ENCODE results near the gene STXBP1. TPM values are rescaled to one million over a fixed set of nuclear protein-coding genes. Genes with fewer than 3 reads are reported as not detected.

The STXBP1 gene
- 48.6 and 76.4 TPM in 2 replicates for total RNA-seq (2014; rRNA removed; shearing (Covaris generic))
- 45.8 and 50.4 TPM in 2 replicates for polyA plus RNA-seq (2016; fragmentation: Nextera tagmentation; extraction: Ambion mirVana)
- long read RNA-seq, partial matches to known transcripts, result 3 of 8 reads
- long read RNA-seq, other reads (novel, unspliced or antisense), result 0 of 8 reads

DNA sequence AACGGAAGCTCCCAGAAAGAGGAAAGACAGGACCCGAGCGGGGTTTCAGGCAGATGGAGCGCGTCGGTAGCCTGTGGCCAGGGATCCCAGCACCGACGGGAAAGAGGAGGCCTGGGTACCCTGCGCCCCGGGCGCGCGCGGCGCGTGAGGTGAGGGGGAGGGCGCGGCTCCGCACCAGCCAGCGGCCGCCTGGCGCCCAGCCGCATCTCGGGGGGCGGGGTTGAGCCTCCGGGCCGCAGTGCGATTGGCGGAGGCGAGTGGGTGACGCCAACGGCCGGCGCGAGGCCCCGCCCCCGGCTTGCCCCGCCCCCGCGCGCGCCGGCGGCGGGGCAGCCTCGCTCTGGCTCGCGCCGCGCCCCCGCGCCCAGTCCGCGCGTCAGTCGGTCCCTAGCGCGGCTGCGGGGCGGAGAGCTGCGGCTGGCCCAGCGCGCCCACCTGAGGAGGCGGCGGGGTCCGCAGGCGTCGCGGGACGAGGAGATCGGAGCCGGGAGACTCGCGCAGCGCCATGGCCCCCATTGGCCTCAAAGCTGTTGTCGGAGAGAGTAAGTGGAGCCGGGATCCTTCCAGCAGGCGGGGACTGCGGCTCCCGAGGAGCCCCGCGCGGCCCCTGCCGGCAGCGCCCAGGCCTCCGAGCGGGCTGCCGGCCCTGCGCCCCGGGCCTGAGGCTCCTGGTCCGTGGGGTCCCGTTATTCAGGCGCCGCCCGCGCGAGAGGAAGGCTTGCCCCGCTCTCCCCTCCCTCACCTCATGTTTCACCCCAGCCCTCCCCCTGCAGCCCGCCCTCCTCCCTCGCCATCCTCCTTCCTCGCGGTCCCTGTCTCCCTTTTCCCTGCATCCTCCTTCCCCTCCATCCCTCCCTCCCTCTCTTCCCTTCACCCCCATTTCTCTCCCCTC, at the start of gene STXBP1:
TSS of gene STXBP1 (plus strand) at position 379 of the 892 bp plus-strand sequence. CDS start at position 506, 127 bp downstream.
- H3K27me3 Mint-ChIP-seq (ENCODE audit: insufficient read depth, low read depth, poor library complexity), result peaks cover 30% of the 10 kb centered on the region
- Histone ChIP-seq H3K27me3 (ENCODE audit: insufficient read depth) (peaks cover 29% of the 10 kb centered on the region), H3K4me2 (peak within 1 kb of the TSS; percentile 98), H3K36me3 (ENCODE audit: insufficient read depth) (no peaks in the 10 kb centered on the region), H3F3A (replicated peaks; ENCODE audit: low read depth) (peaks cover 14% of the 10 kb centered on the region; the same call in 1 of the 2 replicates), H3K79me2 (replicated peaks; ENCODE audit: insufficient read depth) (peaks cover 37% of the 10 kb centered on the region), H3K4me1 (ENCODE audit: insufficient read depth) (peaks cover 25% of the 10 kb centered on the region), H3K27ac (ENCODE audit: low read depth) (no peak within 1 kb of the TSS), H4K20me1 (replicated peaks; ENCODE audit: insufficient read depth) (peaks cover 8% of the 10 kb centered on the region), H3K4me3 (peak within 1 kb of the TSS; percentile 86), H3K9me2 (ENCODE audit: insufficient read depth) (no peaks in the 10 kb centered on the region), H2AFZ (peak within 1 kb of the TSS; percentile 98)
- no peaks in the 10 kb centered on the region; the same call in 2 of the 3 replicates for H3K36me3 Mint-ChIP-seq (ENCODE audit: low read depth)
- H3K27ac Mint-ChIP-seq, result no peak within 1 kb of the TSS; the same call in 1 of the 2 replicates
- ATAC-seq (peak; percentile 51), DNase-seq (ENCODE audit: low spot score) (peak; percentile 94)
- H3K9me3 Mint-ChIP-seq, result peaks cover 2% of the 10 kb centered on the region; the same call in 1 of the 3 replicates
- H3K4me3 Mint-ChIP-seq, result peak within 1 kb of the TSS; percentile 97
- H3K4me1 Mint-ChIP-seq, result peaks cover 26% of the 10 kb centered on the region
- TF ChIP-seq NANOG (IDR thresholded peaks at IDR 0.05; ENCODE audit: borderline replicate concordance) (no peak), ZNF462 (CRISPR knock-in tag; IDR thresholded peaks at IDR 0.05) (no peak), JUNB (IDR thresholded peaks at IDR 0.05; ENCODE audit: unreplicated experiment) (no peak), CTCF (conservative IDR thresholded peaks at IDR 0.05; ENCODE audit: low read depth in 2 of 2) (no peak), POLR2AphosphoS5 (IDR thresholded peaks at IDR 0.05; ENCODE audit: low read depth) (peak; percentile 78), CREB1 (CRISPR knock-in tag; IDR thresholded peaks at IDR 0.05; ENCODE audit: low read depth) (peak; percentile 77), EZH2phosphoT487 (IDR thresholded peaks at IDR 0.05; ENCODE audit: unreplicated experiment) (no peak), STAT1 (IDR thresholded peaks at IDR 0.05; ENCODE audit: unreplicated experiment) (no peak)
- TF ChIP-seq, protein P1, sequence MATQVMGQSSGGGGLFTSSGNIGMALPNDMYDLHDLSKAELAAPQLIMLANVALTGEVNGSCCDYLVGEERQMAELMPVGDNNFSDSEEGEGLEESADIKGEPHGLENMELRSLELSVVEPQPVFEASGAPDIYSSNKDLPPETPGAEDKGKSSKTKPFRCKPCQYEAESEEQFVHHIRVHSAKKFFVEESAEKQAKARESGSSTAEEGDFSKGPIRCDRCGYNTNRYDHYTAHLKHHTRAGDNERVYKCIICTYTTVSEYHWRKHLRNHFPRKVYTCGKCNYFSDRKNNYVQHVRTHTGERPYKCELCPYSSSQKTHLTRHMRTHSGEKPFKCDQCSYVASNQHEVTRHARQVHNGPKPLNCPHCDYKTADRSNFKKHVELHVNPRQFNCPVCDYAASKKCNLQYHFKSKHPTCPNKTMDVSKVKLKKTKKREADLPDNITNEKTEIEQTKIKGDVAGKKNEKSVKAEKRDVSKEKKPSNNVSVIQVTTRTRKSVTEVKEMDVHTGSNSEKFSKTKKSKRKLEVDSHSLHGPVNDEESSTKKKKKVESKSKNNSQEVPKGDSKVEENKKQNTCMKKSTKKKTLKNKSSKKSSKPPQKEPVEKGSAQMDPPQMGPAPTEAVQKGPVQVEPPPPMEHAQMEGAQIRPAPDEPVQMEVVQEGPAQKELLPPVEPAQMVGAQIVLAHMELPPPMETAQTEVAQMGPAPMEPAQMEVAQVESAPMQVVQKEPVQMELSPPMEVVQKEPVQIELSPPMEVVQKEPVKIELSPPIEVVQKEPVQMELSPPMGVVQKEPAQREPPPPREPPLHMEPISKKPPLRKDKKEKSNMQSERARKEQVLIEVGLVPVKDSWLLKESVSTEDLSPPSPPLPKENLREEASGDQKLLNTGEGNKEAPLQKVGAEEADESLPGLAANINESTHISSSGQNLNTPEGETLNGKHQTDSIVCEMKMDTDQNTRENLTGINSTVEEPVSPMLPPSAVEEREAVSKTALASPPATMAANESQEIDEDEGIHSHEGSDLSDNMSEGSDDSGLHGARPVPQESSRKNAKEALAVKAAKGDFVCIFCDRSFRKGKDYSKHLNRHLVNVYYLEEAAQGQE (IDR thresholded peaks at IDR 0.05; ENCODE audit: unreplicated experiment), result no peak

All from GM23338 (cell line).